GM21576 (cell line): Measurements from ENCODE around the gene AKR1C2.
"Not testable (repeated sequence)": the region's sequence is repeated elsewhere in the genome, so short reads cannot be mapped to it uniquely, and the experiment has no call there.

Source experiments
- ATAC-seq: cut with Tn5 transposase; IDR thresholded peaks from one replicate; pipeline ENCODE4 v1.9.1; 2021; ENCODE audit warnings: mild to moderate bottlenecking, moderate library complexity; ENCODE audit not compliant: unreplicated experiment

AKR1C2 gene

DNA sequence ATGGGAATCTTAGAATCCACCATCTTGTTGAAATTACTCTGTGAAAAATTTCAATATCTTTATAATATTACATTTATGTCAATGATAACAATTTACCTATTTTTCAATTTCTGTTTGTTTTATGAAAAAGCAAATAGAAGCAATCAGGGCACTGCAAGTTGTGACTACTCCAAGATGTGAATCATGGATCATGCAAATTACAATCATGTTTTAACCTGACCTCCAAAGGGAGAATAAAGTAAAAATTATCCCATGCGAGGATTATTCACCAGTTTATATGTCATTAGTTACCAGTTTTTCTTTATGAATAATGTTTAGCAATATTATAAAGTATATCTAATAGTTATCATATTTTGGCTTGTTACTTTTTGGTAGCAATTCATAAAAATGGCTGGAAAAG is 41.3 kb downstream of the AKR1C2 start:
- not testable (repeated sequence) for ATAC-seq

DNA sequence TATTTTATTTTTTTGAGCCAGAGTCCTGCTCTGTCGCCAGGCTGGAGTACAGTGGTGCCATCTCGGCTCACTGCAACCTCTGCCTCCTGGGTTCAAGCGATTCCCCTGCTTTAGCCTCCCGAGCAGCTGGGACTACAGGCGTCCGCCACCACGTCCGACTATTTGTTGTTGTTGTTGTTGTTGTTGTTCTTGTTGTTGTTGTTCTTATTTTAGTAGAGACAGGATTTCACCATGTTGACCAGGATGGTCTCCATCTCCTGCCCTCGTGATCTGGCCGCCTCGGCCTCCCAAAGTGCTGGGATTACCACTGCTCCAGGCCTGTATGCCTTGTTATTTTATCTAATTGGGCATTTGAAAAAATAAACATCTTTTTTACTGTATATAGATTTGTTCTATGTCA is 42.1 kb downstream of the AKR1C2 start:
- not testable (repeated sequence) for ATAC-seq

DNA sequence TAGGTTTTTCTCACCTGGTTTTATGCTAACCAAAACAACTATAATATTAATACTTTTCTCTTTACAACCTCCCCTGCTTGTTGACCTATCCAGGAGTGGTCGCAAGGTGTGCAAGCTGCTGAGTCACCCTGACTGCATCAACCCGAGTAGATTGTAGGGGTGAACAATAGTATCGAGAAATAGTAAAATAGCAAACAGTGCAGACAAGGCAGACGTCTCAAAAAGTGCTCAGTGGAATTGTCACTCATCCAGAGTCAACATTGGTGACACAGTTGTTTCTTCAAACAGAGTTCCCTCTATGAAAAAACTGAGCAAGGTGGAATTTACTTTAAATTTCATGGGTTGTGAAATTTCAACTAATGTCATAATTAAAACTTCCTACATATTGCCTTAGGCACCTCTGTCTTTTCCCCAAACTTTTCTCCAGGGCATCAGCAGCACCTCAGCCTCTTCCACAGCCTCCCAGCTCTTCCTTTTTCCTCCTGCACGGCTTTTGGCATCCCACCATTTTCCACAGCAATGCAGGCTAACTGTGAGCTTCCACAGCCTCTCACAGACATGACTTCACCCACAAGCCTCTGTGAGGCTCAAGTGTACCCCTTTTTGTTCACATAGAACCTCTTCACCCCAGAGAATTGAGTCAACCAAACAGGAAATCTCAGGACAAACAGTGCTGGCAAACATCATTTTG is 46.6 kb downstream of the AKR1C2 start:
- ATAC-seq = not testable (repeated sequence)

- ATAC-seq = not testable (repeated sequence)
Observed at GRCh38 chr10:4956088-4956487, 47.6 kb downstream of the AKR1C2 start.

DNA sequence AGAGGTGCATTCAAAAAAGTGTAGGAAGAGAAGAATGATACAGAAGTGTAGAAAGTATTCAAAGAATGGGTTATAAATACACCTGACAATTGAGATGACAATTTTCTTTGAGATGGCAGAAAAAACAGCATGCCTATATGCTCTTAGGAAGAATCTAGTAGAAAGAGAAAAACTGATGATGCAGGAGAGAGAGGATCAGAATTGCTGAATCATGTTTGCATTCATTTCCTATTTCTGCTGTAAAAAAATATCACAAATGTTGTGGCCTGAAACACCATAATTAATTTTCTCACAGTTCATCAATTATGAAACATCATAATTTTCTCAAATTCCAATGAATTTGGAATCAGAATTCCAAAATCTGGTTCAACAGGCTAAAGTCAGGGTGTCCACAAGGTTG is 50.3 kb downstream of the AKR1C2 start:
- ATAC-seq = no peak

DNA sequence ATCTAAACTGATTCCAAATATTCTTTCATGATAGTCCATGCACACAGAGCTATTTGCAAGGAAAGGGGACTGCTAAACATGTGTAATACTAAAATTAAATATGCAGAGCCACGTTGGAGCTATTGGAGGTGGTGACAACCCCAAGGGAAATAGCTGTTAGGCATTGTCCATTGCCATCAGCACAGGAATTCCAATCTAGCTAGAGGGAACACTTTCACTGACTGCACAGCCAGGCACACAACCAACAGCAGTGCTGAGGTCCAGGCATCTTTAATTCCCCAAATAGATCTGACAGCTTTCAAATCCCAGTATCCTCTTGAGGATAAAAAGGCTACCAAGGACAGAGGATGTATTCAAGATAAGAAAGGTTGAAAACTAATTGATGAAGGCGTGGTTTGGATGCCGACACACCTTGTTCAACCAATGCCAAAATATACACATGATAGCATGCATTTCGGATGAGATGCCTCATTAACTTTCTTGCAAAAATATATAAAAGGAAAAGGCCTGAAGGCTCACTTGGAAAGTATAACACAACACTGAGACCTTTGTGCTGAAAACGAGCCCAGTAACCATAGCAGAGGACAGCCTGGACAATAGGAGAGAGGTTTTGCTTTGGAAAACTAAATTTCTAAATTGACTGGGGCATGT is 52.0 kb downstream of the AKR1C2 start:
- not testable (repeated sequence) for ATAC-seq

DNA sequence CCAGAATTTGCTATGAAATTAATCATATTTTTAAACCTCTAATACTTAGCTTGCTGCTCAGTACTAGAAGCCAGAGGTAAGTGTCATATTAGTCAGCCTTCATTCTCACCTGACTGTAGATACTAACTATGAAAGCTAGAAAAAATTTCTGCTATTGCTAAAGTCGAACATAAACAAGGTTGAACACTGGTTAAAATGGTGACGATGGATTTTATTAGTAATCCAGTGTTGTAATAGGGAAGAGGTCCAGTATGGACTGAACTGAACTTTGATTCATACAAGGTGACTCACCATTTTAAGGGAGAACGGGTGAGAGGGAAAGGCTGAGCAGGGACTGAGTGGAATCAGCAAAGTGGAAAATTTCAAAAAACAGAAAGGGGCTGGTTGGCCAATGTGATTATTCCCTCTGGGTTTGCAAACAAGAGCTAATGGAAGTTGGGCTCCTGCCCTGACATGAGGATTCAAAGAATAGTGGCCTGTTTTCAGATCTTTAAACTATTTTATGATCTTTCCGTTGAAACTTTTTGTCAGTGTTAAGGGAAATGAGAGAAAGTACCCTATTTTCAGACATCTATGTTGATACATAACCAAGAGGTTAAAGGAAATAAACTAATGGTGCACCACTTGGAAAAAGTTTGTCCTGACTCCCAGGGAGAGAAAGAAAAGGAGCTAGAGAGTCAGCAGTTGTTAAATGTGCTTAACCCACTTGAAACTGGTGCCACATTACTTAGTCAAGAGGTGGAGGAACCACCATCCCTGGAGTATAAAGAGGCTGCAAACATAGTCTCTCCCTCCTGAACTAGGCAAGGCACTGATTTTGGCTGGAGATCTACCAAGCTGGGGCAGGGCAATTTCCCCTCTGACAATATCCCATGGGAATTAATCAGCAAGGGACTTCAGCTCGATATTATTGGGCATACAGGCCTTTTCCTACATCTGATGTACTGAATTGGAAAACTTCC is 55.7 kb downstream of the AKR1C2 start:
- ATAC-seq = no peak

GRCh38 chr10:4947039-4947634 is 56.5 kb downstream of the AKR1C2 start:
- no peak for ATAC-seq

GRCh38 chr10:4945766-4946717 is 57.6 kb downstream of the AKR1C2 start:
- no peak for ATAC-seq

GRCh38 chr10:4944841-4945240 is 58.8 kb downstream of the AKR1C2 start:
- no peak for ATAC-seq

DNA sequence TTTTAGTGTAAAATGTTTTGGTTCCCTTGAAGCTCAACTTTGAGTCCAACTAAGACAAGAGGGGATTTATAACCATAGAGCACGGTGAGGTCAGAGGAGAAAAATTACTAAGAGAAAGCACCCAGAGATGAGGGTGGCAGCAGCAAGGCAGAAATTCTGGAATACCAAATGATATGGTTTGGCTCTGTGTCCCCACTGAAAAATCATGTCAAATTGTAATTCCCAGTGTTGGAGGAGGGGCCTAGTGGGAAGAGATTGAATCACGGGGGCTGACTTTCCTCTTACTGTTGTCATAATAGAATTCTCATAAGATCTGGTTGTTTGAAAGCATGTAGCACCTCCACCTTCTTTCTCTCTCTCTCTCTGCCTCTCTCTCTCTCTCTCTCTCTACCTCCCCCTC is 59.8 kb downstream of the AKR1C2 start:
- no peak for ATAC-seq

GRCh38 chr10:4943416-4943815 is 60.2 kb downstream of the AKR1C2 start:
- not testable (repeated sequence) for ATAC-seq

DNA sequence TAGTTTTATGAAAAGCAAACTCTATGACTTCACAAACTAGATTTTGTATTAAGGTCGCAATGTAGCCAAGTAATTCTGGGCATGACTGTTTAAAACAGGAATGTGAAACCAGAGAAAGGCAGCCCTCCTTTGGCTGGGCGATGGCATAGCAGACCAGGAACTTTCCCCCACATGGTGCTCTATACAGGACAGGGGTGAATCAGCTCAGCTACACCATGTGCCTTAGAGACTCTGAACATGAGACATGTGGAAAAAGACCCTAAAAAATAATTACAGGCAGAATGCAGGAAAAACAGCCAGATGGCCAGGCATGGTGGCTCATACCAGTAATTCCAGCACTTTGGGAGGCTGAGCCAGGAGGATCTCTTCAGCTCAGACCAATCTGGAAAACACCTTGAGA is 60.7 kb downstream of the AKR1C2 start:
- not testable (repeated sequence) for ATAC-seq

DNA sequence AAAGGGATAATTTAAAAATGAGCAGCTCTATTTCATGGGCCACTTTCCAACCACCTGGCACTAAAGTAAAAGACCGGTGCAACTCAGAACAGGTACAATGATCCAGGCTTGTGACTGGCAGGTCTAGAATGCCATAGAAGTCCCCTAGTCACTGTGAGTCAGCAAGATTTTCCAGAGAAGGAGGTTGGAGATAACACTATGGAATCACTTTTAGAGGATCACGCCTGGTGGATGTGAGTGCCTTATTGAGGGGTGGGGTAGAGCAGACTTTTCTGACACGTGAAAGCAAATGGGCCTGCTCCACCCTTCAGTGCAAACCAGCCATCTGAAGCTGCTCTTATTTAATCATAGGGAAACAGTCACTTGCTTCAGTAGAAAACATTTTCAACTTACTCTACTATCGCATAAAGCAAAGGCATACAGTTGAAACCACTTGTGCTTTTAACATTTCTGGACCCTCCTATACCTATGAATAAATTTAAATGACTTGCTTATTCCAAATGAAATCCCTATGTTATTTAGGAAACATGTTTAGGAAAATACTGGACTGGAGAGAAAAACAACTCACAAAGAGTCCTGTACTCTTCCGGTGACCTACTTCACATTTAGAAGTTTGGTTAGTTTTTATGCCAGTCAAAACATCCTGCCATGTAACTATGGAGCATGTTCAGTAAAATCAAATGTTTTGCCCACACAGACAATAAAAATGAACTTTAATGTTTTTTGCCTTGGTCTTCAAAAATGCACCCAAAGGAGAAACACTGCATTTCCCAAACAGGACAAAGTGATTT is 61.9 kb downstream of the AKR1C2 start:
- no peak for ATAC-seq

- ATAC-seq = not testable (repeated sequence)
Observed at GRCh38 chr10:4940909-4941308, 62.7 kb downstream of the AKR1C2 start.

GRCh38 chr10:4940073-4940428 is 63.6 kb downstream of the AKR1C2 start:
- not testable (repeated sequence) for ATAC-seq

GRCh38 chr10:4939224-4940072 is 64.2 kb downstream of the AKR1C2 start:
- no peak for ATAC-seq
